ENCODE measurements around the gene CDIP1.

DNA sequence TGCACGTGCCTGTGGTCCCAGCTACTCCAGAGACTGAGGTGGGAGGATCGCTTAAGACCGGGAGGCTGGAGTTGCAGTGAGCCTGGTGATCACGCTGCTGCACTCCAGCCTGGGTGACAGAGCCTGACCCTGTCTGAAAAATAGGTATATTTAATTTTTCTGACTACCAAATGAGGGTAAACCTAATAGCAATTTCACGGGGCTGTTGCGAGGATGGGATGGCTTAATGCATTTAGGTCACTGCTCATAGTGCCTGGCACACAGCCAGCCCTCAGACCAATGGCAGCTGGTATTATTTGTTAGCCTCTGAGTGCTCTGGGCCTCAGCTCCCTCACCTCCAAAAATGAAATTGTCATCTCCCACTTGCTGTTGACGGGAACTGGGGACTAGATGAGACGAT, 5.9 kb upstream of the CDIP1 start:
- TF ChIP-seq, protein P1, sequence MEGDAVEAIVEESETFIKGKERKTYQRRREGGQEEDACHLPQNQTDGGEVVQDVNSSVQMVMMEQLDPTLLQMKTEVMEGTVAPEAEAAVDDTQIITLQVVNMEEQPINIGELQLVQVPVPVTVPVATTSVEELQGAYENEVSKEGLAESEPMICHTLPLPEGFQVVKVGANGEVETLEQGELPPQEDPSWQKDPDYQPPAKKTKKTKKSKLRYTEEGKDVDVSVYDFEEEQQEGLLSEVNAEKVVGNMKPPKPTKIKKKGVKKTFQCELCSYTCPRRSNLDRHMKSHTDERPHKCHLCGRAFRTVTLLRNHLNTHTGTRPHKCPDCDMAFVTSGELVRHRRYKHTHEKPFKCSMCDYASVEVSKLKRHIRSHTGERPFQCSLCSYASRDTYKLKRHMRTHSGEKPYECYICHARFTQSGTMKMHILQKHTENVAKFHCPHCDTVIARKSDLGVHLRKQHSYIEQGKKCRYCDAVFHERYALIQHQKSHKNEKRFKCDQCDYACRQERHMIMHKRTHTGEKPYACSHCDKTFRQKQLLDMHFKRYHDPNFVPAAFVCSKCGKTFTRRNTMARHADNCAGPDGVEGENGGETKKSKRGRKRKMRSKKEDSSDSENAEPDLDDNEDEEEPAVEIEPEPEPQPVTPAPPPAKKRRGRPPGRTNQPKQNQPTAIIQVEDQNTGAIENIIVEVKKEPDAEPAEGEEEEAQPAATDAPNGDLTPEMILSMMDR (IDR thresholded peaks at IDR 0.05; ENCODE audit: low read depth, low read length, poor library complexity, severe bottlenecking): no peak
- no peak for TF ChIP-seq EZH2phosphoT487 (IDR thresholded peaks at IDR 0.05; ENCODE audit: borderline replicate concordance, low read length)

Data from DOHH2 (cell line).